Panc1 (cell line): ENCODE data around the gene ELAVL4.

Experiments used
- TF ChIP-seq, protein P1 (sequence below), 2 experiments: IDR thresholded peaks; 2 replicates each; pipeline ENCODE4 v1.6.1; 2011 to 2012; ENCODE audit warnings: low read depth in 2 of 2, control low read depth in 1 of 2, low read length in 1 of 2, mild to moderate bottlenecking in 1 of 2, moderate library complexity in 1 of 2; ENCODE audit not compliant: insufficient read depth in 1 of 2
- TF ChIP-seq, protein P2 (sequence below): fragments of 450-650 bp; IDR thresholded peaks from 2 replicates; pipeline ENCODE4 v1.5.1; 2017; ENCODE audit warnings: mild to moderate bottlenecking

DNA sequence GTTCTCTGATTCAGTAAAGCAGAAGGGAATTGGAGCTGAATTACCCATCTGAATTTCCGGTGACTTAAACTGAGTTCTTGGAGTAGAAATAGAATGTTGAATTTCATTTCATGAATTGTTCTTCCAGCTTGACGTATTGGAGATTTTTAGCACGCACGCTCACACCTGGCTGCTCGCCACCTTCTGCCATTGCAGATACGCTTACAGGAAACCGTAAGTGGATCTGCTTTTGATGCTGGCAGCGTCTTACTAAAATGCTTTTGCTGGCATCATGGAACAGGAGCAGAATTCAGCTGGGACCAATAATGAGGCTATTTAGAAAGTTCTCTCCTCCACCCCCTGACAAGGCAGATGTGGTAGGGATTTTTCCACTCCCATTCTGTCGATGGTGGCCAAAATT is 17.7 kb upstream of the ELAVL4 start:
- TF ChIP-seq, protein P1, sequence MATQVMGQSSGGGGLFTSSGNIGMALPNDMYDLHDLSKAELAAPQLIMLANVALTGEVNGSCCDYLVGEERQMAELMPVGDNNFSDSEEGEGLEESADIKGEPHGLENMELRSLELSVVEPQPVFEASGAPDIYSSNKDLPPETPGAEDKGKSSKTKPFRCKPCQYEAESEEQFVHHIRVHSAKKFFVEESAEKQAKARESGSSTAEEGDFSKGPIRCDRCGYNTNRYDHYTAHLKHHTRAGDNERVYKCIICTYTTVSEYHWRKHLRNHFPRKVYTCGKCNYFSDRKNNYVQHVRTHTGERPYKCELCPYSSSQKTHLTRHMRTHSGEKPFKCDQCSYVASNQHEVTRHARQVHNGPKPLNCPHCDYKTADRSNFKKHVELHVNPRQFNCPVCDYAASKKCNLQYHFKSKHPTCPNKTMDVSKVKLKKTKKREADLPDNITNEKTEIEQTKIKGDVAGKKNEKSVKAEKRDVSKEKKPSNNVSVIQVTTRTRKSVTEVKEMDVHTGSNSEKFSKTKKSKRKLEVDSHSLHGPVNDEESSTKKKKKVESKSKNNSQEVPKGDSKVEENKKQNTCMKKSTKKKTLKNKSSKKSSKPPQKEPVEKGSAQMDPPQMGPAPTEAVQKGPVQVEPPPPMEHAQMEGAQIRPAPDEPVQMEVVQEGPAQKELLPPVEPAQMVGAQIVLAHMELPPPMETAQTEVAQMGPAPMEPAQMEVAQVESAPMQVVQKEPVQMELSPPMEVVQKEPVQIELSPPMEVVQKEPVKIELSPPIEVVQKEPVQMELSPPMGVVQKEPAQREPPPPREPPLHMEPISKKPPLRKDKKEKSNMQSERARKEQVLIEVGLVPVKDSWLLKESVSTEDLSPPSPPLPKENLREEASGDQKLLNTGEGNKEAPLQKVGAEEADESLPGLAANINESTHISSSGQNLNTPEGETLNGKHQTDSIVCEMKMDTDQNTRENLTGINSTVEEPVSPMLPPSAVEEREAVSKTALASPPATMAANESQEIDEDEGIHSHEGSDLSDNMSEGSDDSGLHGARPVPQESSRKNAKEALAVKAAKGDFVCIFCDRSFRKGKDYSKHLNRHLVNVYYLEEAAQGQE (IDR thresholded peaks at IDR 0.05; ENCODE audit: insufficient read depth in 1 of 2, low read depth in 2 of 2, low read length in 1 of 2): no peak
- TF ChIP-seq, protein P2, sequence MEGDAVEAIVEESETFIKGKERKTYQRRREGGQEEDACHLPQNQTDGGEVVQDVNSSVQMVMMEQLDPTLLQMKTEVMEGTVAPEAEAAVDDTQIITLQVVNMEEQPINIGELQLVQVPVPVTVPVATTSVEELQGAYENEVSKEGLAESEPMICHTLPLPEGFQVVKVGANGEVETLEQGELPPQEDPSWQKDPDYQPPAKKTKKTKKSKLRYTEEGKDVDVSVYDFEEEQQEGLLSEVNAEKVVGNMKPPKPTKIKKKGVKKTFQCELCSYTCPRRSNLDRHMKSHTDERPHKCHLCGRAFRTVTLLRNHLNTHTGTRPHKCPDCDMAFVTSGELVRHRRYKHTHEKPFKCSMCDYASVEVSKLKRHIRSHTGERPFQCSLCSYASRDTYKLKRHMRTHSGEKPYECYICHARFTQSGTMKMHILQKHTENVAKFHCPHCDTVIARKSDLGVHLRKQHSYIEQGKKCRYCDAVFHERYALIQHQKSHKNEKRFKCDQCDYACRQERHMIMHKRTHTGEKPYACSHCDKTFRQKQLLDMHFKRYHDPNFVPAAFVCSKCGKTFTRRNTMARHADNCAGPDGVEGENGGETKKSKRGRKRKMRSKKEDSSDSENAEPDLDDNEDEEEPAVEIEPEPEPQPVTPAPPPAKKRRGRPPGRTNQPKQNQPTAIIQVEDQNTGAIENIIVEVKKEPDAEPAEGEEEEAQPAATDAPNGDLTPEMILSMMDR: no peak
